Keratinocyte (primary cell): ENCODE measurements around the gene ITPR1.

Experiments
- CTCF ChIP-seq, 3 experiments: IDR thresholded peaks in 1 of 3; conservative IDR thresholded peaks in 1 of 3; optimal IDR thresholded peaks in 1 of 3; 2 replicates in 2 of 3; 3 replicates in 1 of 3; pipeline versions ENCODE3 to v1.5.1; 2011; ENCODE audit warnings: low read length in 3 of 3, mild to moderate bottlenecking in 3 of 3, moderate library complexity in 2 of 3, control low read depth in 1 of 3, inconsistent platforms in 1 of 3; ENCODE audit not compliant: insufficient read depth in 2 of 3; ENCODE audit errors: extremely low read depth in 1 of 3
- EZH2 ChIP-seq: IDR thresholded peaks from one replicate; pipeline ENCODE4 v1.6.1; 2012; ENCODE audit warnings: inconsistent platforms, mild to moderate bottlenecking, low read length, moderate library complexity

- TF ChIP-seq CTCF (optimal IDR thresholded peaks at IDR 0.05 in 1 of 3, IDR thresholded peaks at IDR 0.05 in 1 of 3, conservative IDR thresholded peaks at IDR 0.05 in 1 of 3; ENCODE audit: extremely low read depth in 1 of 3, insufficient read depth in 2 of 3, low read length in 3 of 3) (no peak), EZH2 (no peak)
Observed at GRCh38 chr3:4766263-4766662, 273.1 kb downstream of the ITPR1 start.
